Mucosa of descending colon (tissue), 3 donors: Measurements from ENCODE around the gene OR13C4. TPM values are rescaled to one million over a fixed set of nuclear protein-coding genes. Genes with fewer than 3 reads are reported as not detected.

Experiments
- ATAC-seq: fragments of 200-7000 bp; cut with Tn5 transposase; one replicate; pipeline ENCODE4 v1.9.1; 2020; ENCODE audit warnings: mild to moderate bottlenecking, moderate library complexity
- DNase-seq, 3 donors: peaks; one replicate each; pipeline ENCODE4 v3.0.0-alpha.2; 2020
- H3K36me3 ChIP-seq: fragments of 200-600 bp; one replicate; pipeline ENCODE4 v1.8.0; 2021; ENCODE audit warnings: low read depth, mild to moderate bottlenecking
- H3K4me1 ChIP-seq: fragments of 200-600 bp; one replicate; pipeline ENCODE4 v1.8.0; 2021; ENCODE audit warnings: low read depth, mild to moderate bottlenecking
- H3K4me3 ChIP-seq: fragments of 200-600 bp; one replicate; pipeline ENCODE4 v1.8.0; 2021; ENCODE audit warnings: mild to moderate bottlenecking
- H3K9me3 ChIP-seq: fragments of 200-600 bp; one replicate; pipeline ENCODE4 v1.8.0; 2021; ENCODE audit warnings: mild to moderate bottlenecking
- CTCF ChIP-seq: fragments of 200-600 bp; IDR thresholded peaks from one replicate; pipeline ENCODE4 v1.8.0; 2022; ENCODE audit warnings: antibody characterized with exemption, mild to moderate bottlenecking
- intact Hi-C, 2 donors: fragments of 100-400 bp; cut with DNase I in 1 of 2; cut with micrococcal nuclease in 1 of 2; formaldehyde crosslinking; loops; one replicate each; pipeline versions ENCODE4 v1.11.0 to v1.11.1; 2022; cut with DNase I, micrococcal nuclease
- total RNA-seq, 3 donors: library from RNA; stranded (reverse); fragmentation: NEBNext Ultra II Directional in 2 of 3; extraction: Animal tissue kit (Norgen Biotek cat#: 25700) in 2 of 3; gene quantifications; one replicate each; pipeline versions ENCODE4 v1.2.1 to v1.2.4, GENCODE V29; 2021 to 2023
- donor health status: DM: no; HTN: no; CAD: no; lungs with moderate emphysema.
- donor health status: DM: no; HTN: no; CAD: no.
- donor health status: DM: no; HTN: yes; CAD: no.

Gene OR13C4
- total RNA-seq, 3 donors from 2014 or later, result not detected

- intact Hi-C loops, result no loop called here
- no peak for TF ChIP-seq CTCF
- Histone ChIP-seq H3K9me3 (no peaks in the 10 kb centered on the region), H3K4me3 (no peak overlapping the region), H3K4me1 (no peaks in the 10 kb centered on the region), H3K36me3 (no peaks in the 10 kb centered on the region)
- DNase-seq (no peak), ATAC-seq (no peak)
These were observed 30.0 kb upstream of the OR13C4 start for GRCh38 chr9:104556830-104557634.

DNA sequence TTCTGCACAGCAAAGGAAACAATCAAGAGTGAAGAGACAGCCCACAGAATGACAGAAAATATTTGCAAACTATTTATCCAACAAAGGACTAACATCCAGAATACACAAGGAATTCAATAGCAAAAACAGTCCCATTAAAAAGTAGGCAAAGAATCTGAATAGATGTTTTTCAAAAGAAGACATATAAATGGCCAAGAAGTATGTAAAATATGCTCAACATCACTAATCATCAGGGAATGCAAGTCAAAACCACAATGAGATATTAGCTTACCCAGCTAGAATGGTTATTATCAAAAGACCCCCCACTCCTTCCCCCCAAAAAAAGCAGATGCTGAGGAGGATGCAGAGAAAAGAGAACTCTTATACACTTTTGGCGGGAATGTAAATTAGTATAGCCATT, 28.5 kb upstream of the OR13C4 start:
- H3K4me3 ChIP-seq, result no peak overlapping the region
- intact Hi-C loops, result no loop called here
- no peak for ATAC-seq
- DNase-seq, result no peak
- H3K36me3 ChIP-seq, result no peaks in the 10 kb centered on the region
- H3K4me1 ChIP-seq, result no peaks in the 10 kb centered on the region
- no peaks in the 10 kb centered on the region for H3K9me3 ChIP-seq
- no peak for TF ChIP-seq CTCF

- Histone ChIP-seq H3K4me1 (no peaks in the 10 kb centered on the region), H3K36me3 (no peaks in the 10 kb centered on the region), H3K9me3 (no peaks in the 10 kb centered on the region), H3K4me3 (no peak overlapping the region)
- intact Hi-C loops, result no loop called here
- no peak for TF ChIP-seq CTCF
- ATAC-seq (no peak), DNase-seq (no peak)
These were observed 26.3 kb upstream of the OR13C4 start for GRCh38 chr9:104553261-104553660.

DNA sequence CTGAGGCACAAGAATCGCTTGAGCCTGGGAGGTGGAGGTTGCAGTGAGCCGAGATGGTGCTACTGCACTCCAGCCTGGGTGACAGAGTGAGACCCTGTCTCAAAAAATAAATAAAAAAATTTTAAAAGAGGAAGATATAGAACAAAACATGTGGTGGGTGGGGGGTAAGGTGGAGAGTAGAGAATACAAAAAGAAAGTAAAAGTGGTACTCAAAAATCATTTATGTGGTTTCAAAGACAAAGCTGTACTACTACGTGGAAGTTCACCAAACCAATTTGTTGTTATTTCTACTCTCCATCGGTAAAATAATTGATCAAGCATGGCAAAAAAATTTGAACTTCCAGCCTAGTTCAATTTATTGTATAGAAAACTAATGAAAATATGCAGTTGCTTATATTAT, 17.6 kb upstream of the OR13C4 start:
- H3K4me3 ChIP-seq, result no peak overlapping the region
- no peak for TF ChIP-seq CTCF
- no peaks in the 10 kb centered on the region for H3K9me3 ChIP-seq
- intact Hi-C loops, result no loop called here
- ATAC-seq (no peak), DNase-seq (no peak)
- H3K4me1 ChIP-seq, result no peaks in the 10 kb centered on the region
- H3K36me3 ChIP-seq, result no peaks in the 10 kb centered on the region

GRCh38 chr9:104539275-104539674, 12.3 kb upstream of the OR13C4 start:
- intact Hi-C loops, result no loop called here
- no peak for TF ChIP-seq CTCF
- ATAC-seq, result no peak
- H3K9me3 ChIP-seq, result no peaks in the 10 kb centered on the region
- no peak overlapping the region for H3K4me3 ChIP-seq
- no peaks in the 10 kb centered on the region for H3K4me1 ChIP-seq
- no peak for DNase-seq
- H3K36me3 ChIP-seq, result no peaks in the 10 kb centered on the region
